ENCODE results near the gene OSCP1. TPM values are rescaled to one million over a fixed set of nuclear protein-coding genes. Genes with fewer than 3 reads are reported as not detected.

Gene OSCP1
- total and polyA plus RNA-seq, 4 donors, result 4.2 to 8.6 (median 6.7) TPM

DNA sequence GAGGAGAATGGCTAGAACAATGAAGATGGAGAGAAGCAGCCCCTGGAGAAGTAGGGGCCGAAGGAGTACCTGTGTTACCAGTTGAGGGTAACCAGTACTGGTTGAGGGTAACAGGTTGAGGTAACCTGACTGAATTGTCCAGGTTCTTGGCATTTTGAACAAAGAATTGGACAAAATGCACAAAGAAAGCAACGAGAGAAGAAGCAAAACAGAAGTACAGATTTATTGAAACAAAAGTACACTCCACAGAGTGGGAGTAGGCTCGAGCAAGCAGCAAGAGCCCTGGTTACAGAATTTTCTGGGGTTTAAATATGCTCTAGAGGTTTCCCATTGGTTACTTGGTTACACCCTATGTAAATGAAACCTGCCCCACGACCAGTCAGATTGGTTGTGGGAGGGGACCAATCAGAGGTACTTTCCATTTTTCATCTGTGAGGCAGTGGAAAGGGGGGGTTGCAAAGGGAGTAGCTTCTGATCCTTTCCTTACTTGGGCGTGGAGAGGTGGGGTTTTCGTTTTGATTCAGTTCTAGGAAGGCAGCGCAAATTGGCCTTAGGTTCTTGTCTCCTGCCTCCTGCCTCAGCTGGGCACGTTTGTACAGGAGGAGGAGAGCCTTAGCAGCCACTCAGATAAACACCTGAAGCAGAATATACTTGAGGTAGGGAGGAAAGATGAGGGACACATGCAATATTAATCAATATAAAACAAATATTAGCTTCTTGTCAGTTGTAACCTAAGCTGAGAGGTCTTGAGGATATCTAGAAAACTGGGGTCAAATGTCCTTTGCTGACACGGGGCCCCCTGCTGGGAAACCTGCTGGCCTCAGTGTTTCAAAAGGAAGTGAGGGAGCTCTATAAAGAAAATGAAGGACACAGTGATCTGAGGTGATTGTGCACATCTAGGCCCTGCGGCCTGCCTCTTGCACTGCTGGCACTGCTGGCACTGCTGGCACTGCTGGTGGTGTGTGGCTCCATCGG lies 38.3 kb downstream of the OSCP1 start:
- ATAC-seq (ENCODE audit: low FRiP score) (no peak), DNase-seq (no peak)
- no peaks in the 10 kb centered on the region for H3K36me3 ChIP-seq (ENCODE audit: control insufficient read depth in 1 of 2, insufficient read depth in 2 of 2, low read length in 1 of 2)
- 57 to 59% methylated on average over 11 of the region's 11 CpGs for WGBS, 2 donors
- intact Hi-C loops (cut with DNase I), result no loop called here
- no peaks in the 10 kb centered on the region for H3K27me3 ChIP-seq (ENCODE audit: control insufficient read depth in 1 of 2, insufficient read depth in 2 of 2, low read length in 1 of 2)
- no peaks in the 10 kb centered on the region for H3K4me1 ChIP-seq (ENCODE audit: control insufficient read depth in 1 of 2, insufficient read depth in 2 of 2, low read length in 2 of 2)
- H3K4me3 ChIP-seq (ENCODE audit: low read length in 2 of 2), result no peak overlapping the region
- no peak overlapping the region for H3K27ac ChIP-seq (ENCODE audit: low read depth in 1 of 2, low read length in 2 of 2)
- H3K9me3 ChIP-seq (ENCODE audit: control insufficient read depth, low read length), result no peaks in the 10 kb centered on the region

- DNase-seq (no peak), ATAC-seq (ENCODE audit: low FRiP score) (no peak)
- 36 to 39% methylated on average over 2 of the region's 2 CpGs for WGBS, 2 donors
- Histone ChIP-seq H3K4me1 (ENCODE audit: control insufficient read depth in 1 of 2, insufficient read depth in 2 of 2, low read length in 2 of 2) (no peaks in the 10 kb centered on the region), H3K27ac (ENCODE audit: low read depth in 1 of 2, low read length in 2 of 2) (no peak overlapping the region), H3K4me3 (ENCODE audit: low read length in 2 of 2) (no peak overlapping the region), H3K9me3 (ENCODE audit: control insufficient read depth, low read length) (no peaks in the 10 kb centered on the region), H3K27me3 (ENCODE audit: control insufficient read depth in 1 of 2, insufficient read depth in 2 of 2, low read length in 1 of 2) (no peaks in the 10 kb centered on the region), H3K36me3 (ENCODE audit: control insufficient read depth in 1 of 2, insufficient read depth in 2 of 2, low read length in 1 of 2) (no peaks in the 10 kb centered on the region)
- intact Hi-C loops (cut with DNase I), result no loop called here
These were observed 41.8 kb downstream of the OSCP1 start for GRCh38 chr1:36408479-36408878.

- Histone ChIP-seq H3K9me3 (ENCODE audit: control insufficient read depth, low read length) (no peaks in the 10 kb centered on the region), H3K36me3 (ENCODE audit: control insufficient read depth in 1 of 2, insufficient read depth in 2 of 2, low read length in 1 of 2) (no peaks in the 10 kb centered on the region), H3K4me1 (ENCODE audit: control insufficient read depth in 1 of 2, insufficient read depth in 2 of 2, low read length in 2 of 2) (no peaks in the 10 kb centered on the region), H3K27me3 (ENCODE audit: control insufficient read depth in 1 of 2, insufficient read depth in 2 of 2, low read length in 1 of 2) (no peaks in the 10 kb centered on the region), H3K4me3 (ENCODE audit: low read length in 2 of 2) (no peak overlapping the region), H3K27ac (ENCODE audit: low read depth in 1 of 2, low read length in 2 of 2) (no peak overlapping the region)
- no peak for DNase-seq
- no peak for ATAC-seq (ENCODE audit: low FRiP score)
- intact Hi-C loops (cut with DNase I), result no loop called here
- WGBS, 2 donors, result 94 to 100% methylated on average over 1 of the region's 1 CpG
These were observed 43.8 kb downstream of the OSCP1 start for GRCh38 chr1:36406440-36406839.

DNA sequence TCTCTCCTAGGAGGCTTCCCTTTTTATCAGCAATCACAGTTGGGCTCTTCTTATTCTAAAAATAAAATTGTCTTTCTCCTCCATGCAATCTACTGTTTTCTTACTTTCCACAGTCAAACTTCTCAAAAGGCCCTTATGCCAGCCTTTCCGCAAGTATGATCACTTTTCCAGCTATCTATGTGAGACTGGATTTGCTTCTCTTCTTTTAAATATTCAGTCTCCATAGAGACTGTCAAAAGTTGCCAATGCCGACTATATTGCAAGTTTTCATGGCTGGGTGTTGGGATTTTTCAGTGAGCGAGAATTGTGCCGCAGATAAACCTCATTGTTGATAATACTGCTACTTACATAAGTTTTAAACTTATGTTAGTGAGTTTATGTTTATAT lies 47.8 kb downstream of the OSCP1 start:
- intact Hi-C loops (cut with DNase I), result no loop called here
- Histone ChIP-seq H3K36me3 (ENCODE audit: control insufficient read depth in 1 of 2, insufficient read depth in 2 of 2, low read length in 1 of 2) (no peaks in the 10 kb centered on the region), H3K4me1 (ENCODE audit: control insufficient read depth in 1 of 2, insufficient read depth in 2 of 2, low read length in 2 of 2) (no peaks in the 10 kb centered on the region), H3K9me3 (ENCODE audit: control insufficient read depth, low read length) (no peaks in the 10 kb centered on the region), H3K27ac (ENCODE audit: low read depth in 1 of 2, low read length in 2 of 2) (no peak overlapping the region), H3K4me3 (ENCODE audit: low read length in 2 of 2) (no peak overlapping the region), H3K27me3 (ENCODE audit: control insufficient read depth in 1 of 2, insufficient read depth in 2 of 2, low read length in 1 of 2) (no peaks in the 10 kb centered on the region)
- DNase-seq, result no peak
- no peak for ATAC-seq (ENCODE audit: low FRiP score)
- 86 to 90% methylated on average over 4 of the region's 4 CpGs for WGBS, 2 donors

GRCh38 chr1:36401602-36402503 lies 48.4 kb downstream of the OSCP1 start:
- Histone ChIP-seq H3K4me3 (ENCODE audit: low read length in 2 of 2) (no peak overlapping the region), H3K4me1 (ENCODE audit: control insufficient read depth in 1 of 2, insufficient read depth in 2 of 2, low read length in 2 of 2) (no peaks in the 10 kb centered on the region), H3K27ac (ENCODE audit: low read depth in 1 of 2, low read length in 2 of 2) (no peak overlapping the region), H3K9me3 (ENCODE audit: control insufficient read depth, low read length) (no peaks in the 10 kb centered on the region), H3K27me3 (ENCODE audit: control insufficient read depth in 1 of 2, insufficient read depth in 2 of 2, low read length in 1 of 2) (no peaks in the 10 kb centered on the region), H3K36me3 (ENCODE audit: control insufficient read depth in 1 of 2, insufficient read depth in 2 of 2, low read length in 1 of 2) (no peaks in the 10 kb centered on the region)
- ATAC-seq (ENCODE audit: low FRiP score) (no peak), DNase-seq (peak in 1 of 2 donors; percentile 56)
- intact Hi-C loops (cut with DNase I), result no loop called here
- 89 to 92% methylated on average over 12 of the region's 12 CpGs for WGBS, 2 donors

DNA sequence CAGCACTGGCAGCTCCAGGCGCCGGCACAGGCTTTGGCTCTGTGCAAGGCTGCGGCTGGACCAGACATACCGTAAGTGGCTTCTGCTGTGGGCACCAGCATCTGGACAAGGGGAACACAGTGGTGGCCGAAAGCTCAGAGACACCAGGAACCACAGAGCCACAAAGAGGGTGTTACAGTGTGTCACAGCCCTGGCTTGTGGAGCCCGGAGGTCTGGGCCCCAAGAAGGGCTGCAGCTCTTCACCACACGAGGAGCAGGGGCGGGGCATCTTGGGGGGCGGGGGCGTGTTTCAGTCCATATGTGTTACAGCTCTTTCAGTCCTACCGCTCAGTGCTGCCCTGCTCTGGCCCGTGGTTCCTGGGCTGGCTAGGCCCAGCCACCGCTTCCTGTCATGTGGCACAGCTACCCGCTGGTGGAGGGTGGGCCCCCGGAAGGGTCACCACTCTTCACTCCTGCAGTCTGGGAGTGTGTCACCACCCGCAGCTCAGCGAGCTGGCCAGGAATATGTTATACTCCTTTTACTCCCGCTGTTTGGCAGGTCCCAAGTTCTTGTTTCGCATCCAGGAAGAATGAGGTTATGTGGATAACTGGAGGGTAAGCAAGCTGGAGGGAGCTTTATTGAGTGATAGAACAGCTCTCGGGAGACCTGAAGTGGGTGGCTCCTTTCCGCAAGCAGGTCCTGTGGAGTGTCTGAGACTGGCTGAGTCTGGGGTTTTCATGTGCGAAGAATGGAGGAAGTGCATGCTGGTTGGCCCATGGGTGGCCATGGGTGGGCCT lies 49.2 kb downstream of the OSCP1 start:
- H3K36me3 ChIP-seq (ENCODE audit: control insufficient read depth in 1 of 2, insufficient read depth in 2 of 2, low read length in 1 of 2), result no peaks in the 10 kb centered on the region
- H3K9me3 ChIP-seq (ENCODE audit: control insufficient read depth, low read length), result no peaks in the 10 kb centered on the region
- DNase-seq, result peak; percentile 88 to 94
- H3K27ac ChIP-seq (ENCODE audit: low read depth in 1 of 2, low read length in 2 of 2), result no peak overlapping the region
- ATAC-seq (ENCODE audit: low FRiP score), result peak; percentile 60
- no peak overlapping the region for H3K4me3 ChIP-seq (ENCODE audit: low read length in 2 of 2)
- WGBS, 2 donors, result 74 to 80% methylated on average over 22 of the region's 22 CpGs
- intact Hi-C loops (cut with DNase I), result no loop called here
- no peaks in the 10 kb centered on the region for H3K27me3 ChIP-seq (ENCODE audit: control insufficient read depth in 1 of 2, insufficient read depth in 2 of 2, low read length in 1 of 2)
- H3K4me1 ChIP-seq (ENCODE audit: control insufficient read depth in 1 of 2, insufficient read depth in 2 of 2, low read length in 2 of 2), result no peaks in the 10 kb centered on the region

DNA sequence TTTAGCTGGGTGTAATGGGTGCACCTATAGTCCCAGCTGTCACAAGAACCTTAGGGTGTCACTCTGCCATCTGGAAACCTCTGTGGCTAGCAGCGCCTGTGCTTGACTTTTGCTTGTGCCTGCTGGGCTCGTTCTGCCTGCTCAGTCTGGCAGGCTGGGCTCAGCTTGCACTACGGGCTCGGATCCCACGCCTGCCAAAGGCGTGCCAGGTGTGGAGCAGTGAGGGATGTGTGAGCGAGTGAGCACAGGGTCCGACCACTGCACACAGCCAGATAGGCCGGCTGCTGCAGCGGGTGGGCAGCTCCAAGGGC lies 49.8 kb downstream of the OSCP1 start:
- Histone ChIP-seq H3K9me3 (ENCODE audit: control insufficient read depth, low read length) (no peaks in the 10 kb centered on the region), H3K4me1 (ENCODE audit: control insufficient read depth in 1 of 2, insufficient read depth in 2 of 2, low read length in 2 of 2) (no peaks in the 10 kb centered on the region), H3K27me3 (ENCODE audit: control insufficient read depth in 1 of 2, insufficient read depth in 2 of 2, low read length in 1 of 2) (no peaks in the 10 kb centered on the region), H3K36me3 (ENCODE audit: control insufficient read depth in 1 of 2, insufficient read depth in 2 of 2, low read length in 1 of 2) (no peaks in the 10 kb centered on the region), H3K4me3 (ENCODE audit: low read length in 2 of 2) (no peak overlapping the region), H3K27ac (ENCODE audit: low read depth in 1 of 2, low read length in 2 of 2) (no peak overlapping the region)
- DNase-seq (no peak), ATAC-seq (ENCODE audit: low FRiP score) (no peak)
- WGBS, 2 donors, result 88 to 92% methylated on average over 10 of the region's 10 CpGs
- intact Hi-C loops (cut with DNase I), result no loop called here

GRCh38 chr1:36398370-36398977 lies 51.8 kb downstream of the OSCP1 start:
- no peak overlapping the region for H3K4me3 ChIP-seq (ENCODE audit: low read length in 2 of 2)
- intact Hi-C loops (cut with DNase I), result no loop called here
- no peaks in the 10 kb centered on the region for H3K27me3 ChIP-seq (ENCODE audit: control insufficient read depth in 1 of 2, insufficient read depth in 2 of 2, low read length in 1 of 2)

More at GRCh38 chr1:36398370-36398977, 51.8 kb downstream of the OSCP1 start:
- no peaks in the 10 kb centered on the region for H3K4me1 ChIP-seq (ENCODE audit: control insufficient read depth in 1 of 2, insufficient read depth in 2 of 2, low read length in 2 of 2)
- H3K36me3 ChIP-seq (ENCODE audit: control insufficient read depth in 1 of 2, insufficient read depth in 2 of 2, low read length in 1 of 2), result no peaks in the 10 kb centered on the region
- ATAC-seq (ENCODE audit: low FRiP score) (no peak), DNase-seq (no peak)
- WGBS, 2 donors, result 84 to 87% methylated on average over 7 of the region's 7 CpGs
- H3K9me3 ChIP-seq (ENCODE audit: control insufficient read depth, low read length), result no peaks in the 10 kb centered on the region
- H3K27ac ChIP-seq (ENCODE audit: low read depth in 1 of 2, low read length in 2 of 2), result peak overlapping the region in 1 of 2 donors; percentile 41

All from aorta (tissue), 5 donors.